Right lobe of liver (tissue), 4 donors: ENCODE measurements around the gene OPN1SW.

Experiments used
- CTCF ChIP-seq, 4 donors: fragments of 200-600 bp in 3 of 4; fragments of 450-650 bp in 1 of 4; IDR thresholded peaks; one replicate each; pipeline versions ENCODE4 v1.5.1 to v1.8.0; 2016 to 2022; ENCODE audit warnings: antibody characterized with exemption in 4 of 4, mild to moderate bottlenecking in 2 of 4
- POLR2A ChIP-seq: fragments of 450-650 bp; IDR thresholded peaks from one replicate; pipeline ENCODE4 v1.6.1; 2017; ENCODE audit warnings: antibody characterized with exemption, mild to moderate bottlenecking
- donor health status: DM: no; HTN: no; CAD: no.
- donor health status: DM: no; HTN: no; CAD: no.
- donor health status: DM: no; HTN: yes; CAD: no.

DNA sequence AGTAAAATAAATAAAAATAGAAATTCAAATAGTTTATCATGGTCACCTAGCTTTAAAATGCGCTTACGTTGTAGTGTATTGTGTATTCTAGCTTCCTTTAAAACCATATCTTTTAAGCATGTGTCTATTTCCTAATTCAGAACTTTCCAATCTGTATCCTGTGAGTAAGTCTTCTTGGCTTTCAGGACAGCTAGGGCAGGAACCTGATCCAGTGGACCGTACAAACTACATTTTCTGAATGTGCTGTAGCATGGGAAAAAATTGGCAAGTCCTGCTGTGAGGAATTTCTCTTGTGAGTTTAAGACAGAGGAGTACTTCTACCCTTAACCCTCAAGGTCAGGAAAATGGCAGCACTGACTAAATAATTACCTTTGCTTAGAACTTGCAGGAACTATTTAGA is 12.1 kb downstream of the OPN1SW start:
- no peak for TF ChIP-seq CTCF (IDR thresholded peaks at IDR 0.05)
- TF ChIP-seq POLR2A: no peak
